ENCODE measurements around the gene PRKCSH.

GRCh38 chr19:11450570-11451326, 15.3 kb downstream of the PRKCSH start:
- TF ChIP-seq CTCF (IDR thresholded peaks at IDR 0.05) = no peak
- TF ChIP-seq POLR2AphosphoS5 (IDR thresholded peaks at IDR 0.05; ENCODE audit: insufficient read depth in 1 of 2, low read depth in 1 of 2) = no peak

All from vagina (tissue), 2 donors.